Hepatocyte (in vitro differentiated cells): ENCODE data around the gene KDM6B.

Experiments used
- CTCF ChIP-seq: fragments of 200-600 bp; sonication (generic); IDR thresholded peaks from 2 replicates; pipeline ENCODE4 v1.5.1; 2016; ENCODE audit warnings: antibody characterized with exemption, mild to moderate bottlenecking; ENCODE audit not compliant: poor library complexity
- EZH2 ChIP-seq: fragments of 200-600 bp; sonication (generic); IDR thresholded peaks from 2 replicates; pipeline ENCODE4 v1.6.1; 2016; ENCODE audit warnings: antibody characterized with exemption, mild to moderate bottlenecking, borderline replicate concordance

- no peak for TF ChIP-seq CTCF
- TF ChIP-seq EZH2: no peak
Observed at GRCh38 chr17:7881276-7882054, 47.4 kb downstream of the KDM6B start.
